Adrenal gland (tissue), 12 donors: Measurements from ENCODE around the gene MSRB3. TPM values are rescaled to one million over a fixed set of nuclear protein-coding genes. Genes with fewer than 3 reads are reported as not detected.

Source experiments
- DNase-seq, 7 donors: peaks; one replicate each; pipeline ENCODE4 v3.0.0-alpha.2; 2019 to 2020
- H3K27ac ChIP-seq, 5 donors: fragments of 200-600 bp; sonication (generic) in 4 of 5; 1 replicate in 3 of 5; 2 replicates in 2 of 5; pipeline versions ENCODE4 v1.5.1 to v1.8.0; 2016 to 2020; ENCODE audit warnings: mild to moderate bottlenecking in 1 of 5
- H3K27me3 ChIP-seq: fragments of 200-600 bp; 2 replicates; pipeline ENCODE4 v1.8.0; 2021
- H3K36me3 ChIP-seq, 2 donors: fragments of 200-600 bp; replicated peaks in 1 of 2; 1 replicate in 1 of 2; 2 replicates in 1 of 2; pipeline versions ENCODE4 v1.5.1 to v1.8.0; 2018 to 2022
- H3K4me1 ChIP-seq, 2 donors: fragments of 200-600 bp; replicated peaks in 1 of 2; 1 replicate in 1 of 2; 2 replicates in 1 of 2; pipeline versions ENCODE4 v1.5.1 to v1.8.0; 2018 to 2021
- H3K4me3 ChIP-seq, 4 donors: fragments of 200-600 bp; sonication (generic) in 3 of 4; one replicate each; pipeline ENCODE4 v1.5.1; 2016 to 2018
- H3K9me3 ChIP-seq, 3 donors: fragments of 200-600 bp; sonication (generic) in 1 of 3; replicated peaks in 1 of 3; 1 replicate in 2 of 3; 2 replicates in 1 of 3; pipeline versions ENCODE4 v1.5.1 to v1.8.0; 2016 to 2021
- POLR2A ChIP-seq, 2 donors: fragments of 450-650 bp; IDR thresholded peaks; one replicate each; pipeline ENCODE4 v1.6.1; 2017; ENCODE audit warnings: antibody characterized with exemption in 2 of 2, mild to moderate bottlenecking in 2 of 2, moderate library complexity in 1 of 2
- WGBS, 4 donors: extraction: QIAGEN DNeasy Blood & Tissue Kit in 2 of 4; methylation state at CpG; one replicate each; pipeline versions ENCODE4 v1.1.5 to v1.1.7; 2013 to 2017; 5-methylcytosine and 5-hydroxymethylcytosine counted together
- intact Hi-C, 2 donors: fragments of 100-400 bp; cut with DNase I; formaldehyde crosslinking; loops; one replicate each; pipeline versions ENCODE4 v1.14.1 to v1.15.0; 2022 to 2023
- polyA plus RNA-seq, 3 donors: library from polyadenylated mRNA; stranded (reverse); fragments of 200-250 nt in 2 of 3; fragments of 350-450 nt in 1 of 3; fragmentation: Illumina TruSeq in 1 of 3; extraction: RNeasy Lipid Tissue Mini Kit (QIAGEN cat#74804) in 1 of 3; gene quantifications; one replicate each; pipeline ENCODE4 v1.2.3, GENCODE V29; 2013 to 2014
- total RNA-seq, 9 donors: library from RNA; depleted of rRNA in 4 of 9; stranded (reverse); fragments of >200 nt in 4 of 9; fragments of 120-200 nt in 1 of 9; fragmentation: NEBNext Ultra II Directional in 1 of 9; extraction: Animal tissue kit (Norgen Biotek cat#: 25700) in 1 of 9; gene quantifications; one replicate each; pipeline versions ENCODE4 v1.1.0 to v1.2.4, GENCODE V29; 2013 to 2023
- TF ChIP-seq, protein P1 (sequence below), 6 experiments: fragments of 450-650 bp in 4 of 6; fragments of 200-600 bp in 2 of 6; sonication (generic) in 1 of 6; IDR thresholded peaks; 1 replicate in 5 of 6; 2 replicates in 1 of 6; pipeline versions ENCODE4 v1.5.1 to v1.8.0; 2016 to 2021; ENCODE audit warnings: antibody characterized with exemption in 6 of 6, mild to moderate bottlenecking in 2 of 6, moderate library complexity in 1 of 6
- donor health status: healthy with polysubstance abuse.
- donor health status: Bipolar disorder and iron deficiency.
- donor health status: DM: yes; HTN: yes; CAD: no.
- donor health status: DM: no; HTN: no; CAD: no.
- donor health status: DM: no; HTN: no; CAD: no.
- donor health status: DM: yes; HTN: yes; CAD: no.

The MSRB3 gene
- total and polyA plus RNA-seq, 12 donors: 5.5 to 23.8 (median 9.7) TPM

DNA sequence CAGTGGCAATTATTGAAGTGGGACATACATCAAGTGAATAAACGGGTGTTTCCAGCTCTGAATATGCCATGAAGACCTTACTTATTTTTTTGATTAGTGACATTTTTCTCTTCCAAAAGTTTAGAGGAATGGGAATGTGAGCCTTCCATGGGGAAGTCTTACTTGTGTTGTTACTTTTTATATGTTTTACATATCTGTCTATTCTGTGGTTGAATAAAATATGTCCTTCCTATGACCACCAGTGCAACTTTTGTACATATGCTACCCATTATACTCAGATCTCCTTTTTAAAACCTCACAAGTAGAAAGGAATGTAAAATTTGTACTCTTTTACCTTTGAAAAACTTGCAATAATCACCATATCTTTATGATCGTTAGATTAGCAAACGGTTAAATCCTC, 132.7 kb downstream of the MSRB3 start:
- no peak for DNase-seq
- WGBS, 4 donors: 82 to 90% (median 84%) methylated on average over 3 of the region's 3 CpGs
- Histone ChIP-seq H3K4me1 (no peaks in the 10 kb centered on the region), H3K27me3 (no peaks in the 10 kb centered on the region), H3K27ac (no peak overlapping the region), H3K36me3 (no peaks in the 10 kb centered on the region), H3K9me3 (no peaks in the 10 kb centered on the region), H3K4me3 (no peak overlapping the region)
- intact Hi-C loops: no loop called here
- TF ChIP-seq, protein P1, sequence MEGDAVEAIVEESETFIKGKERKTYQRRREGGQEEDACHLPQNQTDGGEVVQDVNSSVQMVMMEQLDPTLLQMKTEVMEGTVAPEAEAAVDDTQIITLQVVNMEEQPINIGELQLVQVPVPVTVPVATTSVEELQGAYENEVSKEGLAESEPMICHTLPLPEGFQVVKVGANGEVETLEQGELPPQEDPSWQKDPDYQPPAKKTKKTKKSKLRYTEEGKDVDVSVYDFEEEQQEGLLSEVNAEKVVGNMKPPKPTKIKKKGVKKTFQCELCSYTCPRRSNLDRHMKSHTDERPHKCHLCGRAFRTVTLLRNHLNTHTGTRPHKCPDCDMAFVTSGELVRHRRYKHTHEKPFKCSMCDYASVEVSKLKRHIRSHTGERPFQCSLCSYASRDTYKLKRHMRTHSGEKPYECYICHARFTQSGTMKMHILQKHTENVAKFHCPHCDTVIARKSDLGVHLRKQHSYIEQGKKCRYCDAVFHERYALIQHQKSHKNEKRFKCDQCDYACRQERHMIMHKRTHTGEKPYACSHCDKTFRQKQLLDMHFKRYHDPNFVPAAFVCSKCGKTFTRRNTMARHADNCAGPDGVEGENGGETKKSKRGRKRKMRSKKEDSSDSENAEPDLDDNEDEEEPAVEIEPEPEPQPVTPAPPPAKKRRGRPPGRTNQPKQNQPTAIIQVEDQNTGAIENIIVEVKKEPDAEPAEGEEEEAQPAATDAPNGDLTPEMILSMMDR (IDR thresholded peaks at IDR 0.05): no peak
- TF ChIP-seq POLR2A (IDR thresholded peaks at IDR 0.05): no peak

DNA sequence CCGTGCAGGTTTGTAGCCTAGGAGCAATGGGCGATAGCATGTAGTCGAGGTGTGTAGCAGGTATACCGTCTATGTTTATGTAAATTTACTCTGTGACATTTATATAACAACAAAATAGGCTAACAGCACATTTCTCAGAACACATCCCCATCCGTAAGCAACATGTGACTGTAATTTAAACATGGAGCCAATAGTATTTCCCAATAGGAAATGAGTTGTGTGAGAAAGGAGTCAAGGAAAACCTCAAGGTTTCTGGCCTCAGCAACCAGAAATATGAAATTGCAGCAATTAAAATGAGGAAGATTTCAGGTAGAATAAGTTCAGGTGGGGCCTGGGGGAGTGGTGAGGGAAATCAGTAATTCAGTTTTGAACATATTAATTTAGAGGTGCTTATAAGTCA, 136.0 kb downstream of the MSRB3 start:
- H3K27ac ChIP-seq: no peak overlapping the region
- no peaks in the 10 kb centered on the region for H3K9me3 ChIP-seq
- no peaks in the 10 kb centered on the region for H3K36me3 ChIP-seq
- TF ChIP-seq POLR2A (IDR thresholded peaks at IDR 0.05): no peak
- TF ChIP-seq, protein P1 (IDR thresholded peaks at IDR 0.05): no peak
- no peak for DNase-seq
- no peaks in the 10 kb centered on the region for H3K4me1 ChIP-seq
- WGBS, 4 donors: 88 to 95% (median 92%) methylated on average over 5 of the region's 5 CpGs
- intact Hi-C loops: no loop called here
- H3K27me3 ChIP-seq: no peaks in the 10 kb centered on the region
- H3K4me3 ChIP-seq: no peak overlapping the region

DNA sequence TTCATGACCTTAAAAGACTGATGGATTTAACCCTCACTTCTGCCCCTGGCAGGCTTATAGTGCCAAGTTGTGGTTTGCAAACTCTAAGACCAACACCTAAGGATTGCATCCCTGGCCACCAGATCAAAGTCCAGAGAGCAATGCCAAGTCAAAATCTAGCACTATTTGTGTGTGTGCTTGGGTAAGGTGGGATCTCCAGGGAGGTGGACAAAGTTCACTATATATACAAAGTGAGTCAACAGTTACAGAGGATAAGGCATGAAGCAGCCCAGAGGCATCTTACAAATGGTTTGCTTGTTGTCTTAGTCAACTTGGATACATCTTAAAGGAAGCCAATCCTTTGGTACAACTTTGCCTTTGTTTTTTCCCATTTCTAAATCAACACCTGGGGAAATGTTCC, 137.3 kb downstream of the MSRB3 start:
- Histone ChIP-seq H3K4me3 (no peak overlapping the region), H3K27me3 (no peaks in the 10 kb centered on the region), H3K36me3 (no peaks in the 10 kb centered on the region), H3K27ac (no peak overlapping the region), H3K9me3 (peaks cover 0 to 2% (median 2%) of the 10 kb centered on the region in 3 donors), H3K4me1 (no peaks in the 10 kb centered on the region)
- TF ChIP-seq, protein P1 (IDR thresholded peaks at IDR 0.05): no peak
- no peak for TF ChIP-seq POLR2A (IDR thresholded peaks at IDR 0.05)
- no peak for DNase-seq
- intact Hi-C loops: no loop called here

DNA sequence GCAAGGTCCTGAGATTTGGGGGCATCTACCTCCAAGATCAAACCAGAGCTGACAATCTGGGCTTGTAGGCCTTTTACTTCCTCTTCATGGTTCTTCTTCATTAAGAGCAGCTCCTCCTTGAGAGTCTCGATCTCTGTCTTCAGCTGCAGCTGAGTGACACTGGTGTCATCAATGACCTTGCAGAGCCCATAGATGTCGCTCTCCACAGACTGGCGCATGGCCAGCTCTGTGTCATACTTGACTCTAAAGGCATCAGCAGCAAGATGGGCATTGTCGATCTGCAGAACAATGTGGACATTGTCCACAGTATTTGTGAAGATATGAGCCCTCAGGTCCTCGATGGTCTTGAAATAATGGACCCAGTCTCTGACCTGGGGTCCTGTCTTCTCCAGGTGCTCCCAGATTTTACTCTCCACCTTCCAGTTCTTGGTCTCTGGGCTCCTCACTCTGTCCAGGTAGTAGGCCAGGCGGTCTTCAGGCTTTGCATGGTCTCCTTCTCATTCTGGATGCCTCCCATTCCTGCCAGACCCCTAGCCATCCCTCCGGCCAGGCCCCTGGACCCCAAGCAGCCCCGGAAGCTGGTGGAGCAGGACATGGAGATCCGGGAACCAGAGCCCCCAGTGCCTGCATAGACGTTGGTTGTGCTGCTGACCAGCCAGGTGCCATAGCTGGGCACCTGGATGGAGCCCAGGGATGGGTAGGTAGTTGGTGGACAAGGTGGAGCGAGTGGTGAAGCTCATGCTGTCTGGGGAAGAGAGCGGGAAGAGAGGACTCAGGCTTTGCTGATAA, 141.0 kb downstream of the MSRB3 start:
- no peak overlapping the region for H3K4me3 ChIP-seq
- H3K4me1 ChIP-seq: no peaks in the 10 kb centered on the region
- WGBS, 4 donors: 88 to 93% (median 90%) methylated on average over 8 to 12 of the region's 12 CpGs
- no peaks in the 10 kb centered on the region for H3K36me3 ChIP-seq
- no peaks in the 10 kb centered on the region for H3K27me3 ChIP-seq
- TF ChIP-seq POLR2A (IDR thresholded peaks at IDR 0.05): no peak
- TF ChIP-seq, protein P1 (IDR thresholded peaks at IDR 0.05): no peak
- no peak for DNase-seq
- peaks cover 0 to 12% (median 4%) of the 10 kb centered on the region in 3 donors for H3K9me3 ChIP-seq
- H3K27ac ChIP-seq: no peak overlapping the region
- intact Hi-C loops: no loop called here
